ENCODE results near the gene CHST13.

CHST13 gene

GRCh38 chr3:126503701-126504100 is 20.3 kb upstream of the CHST13 start:
- no peaks in the 10 kb centered on the region for H3K9me2 ChIP-seq (replicated peaks; ENCODE audit: low read depth, low read length)
- H3K9ac ChIP-seq (ENCODE audit: low read depth, low read length, poor library complexity, severe bottlenecking), result no peak overlapping the region
- no peaks in the 10 kb centered on the region for H3K9me3 ChIP-seq (ENCODE audit: insufficient read depth, low read depth, low read length)
- no peak overlapping the region for H3K4me3 ChIP-seq (ENCODE audit: low read length, poor library complexity, severe bottlenecking)
- no peak for TF ChIP-seq EZH2phosphoT487 (IDR thresholded peaks at IDR 0.05; ENCODE audit: borderline replicate concordance)
- TF ChIP-seq CTCF (conservative IDR thresholded peaks at IDR 0.05; ENCODE audit: low read length), result no peak
- no peaks in the 10 kb centered on the region for H3K79me2 ChIP-seq (ENCODE audit: insufficient read depth, low read length)
- H3K4me2 ChIP-seq (ENCODE audit: low read depth, low read length, poor library complexity, severe bottlenecking), result no peak overlapping the region
- no peaks in the 10 kb centered on the region for H3K27me3 ChIP-seq (ENCODE audit: insufficient read depth, low read length, poor library complexity, severe bottlenecking)
- H3K4me1 ChIP-seq (ENCODE audit: insufficient read depth, low read length, poor library complexity, severe bottlenecking), result peaks cover 10% of the 10 kb centered on the region
- H2AFZ ChIP-seq (ENCODE audit: low read length), result no peak overlapping the region
- no peaks in the 10 kb centered on the region for H3F3A ChIP-seq (ENCODE audit: low read depth)
- H4K20me1 ChIP-seq (ENCODE audit: insufficient read depth, low read length, poor library complexity, severe bottlenecking), result no peaks in the 10 kb centered on the region
- no peaks in the 10 kb centered on the region for H3K36me3 ChIP-seq (ENCODE audit: insufficient read depth, low read length)

GRCh38 chr3:126507886-126508285 is 16.1 kb upstream of the CHST13 start:
- Histone ChIP-seq H3K79me2 (ENCODE audit: insufficient read depth, low read length) (no peaks in the 10 kb centered on the region), H3F3A (ENCODE audit: low read depth) (no peaks in the 10 kb centered on the region), H3K9me2 (replicated peaks; ENCODE audit: low read depth, low read length) (no peaks in the 10 kb centered on the region), H3K36me3 (ENCODE audit: insufficient read depth, low read length) (no peaks in the 10 kb centered on the region), H3K4me3 (ENCODE audit: low read length, poor library complexity, severe bottlenecking) (no peak overlapping the region), H3K9ac (ENCODE audit: low read depth, low read length, poor library complexity, severe bottlenecking) (no peak overlapping the region), H3K4me1 (ENCODE audit: insufficient read depth, low read length, poor library complexity, severe bottlenecking) (peaks cover 14% of the 10 kb centered on the region), H4K20me1 (ENCODE audit: insufficient read depth, low read length, poor library complexity, severe bottlenecking) (no peaks in the 10 kb centered on the region), H3K9me3 (ENCODE audit: insufficient read depth, low read depth, low read length) (no peaks in the 10 kb centered on the region), H3K4me2 (ENCODE audit: low read depth, low read length, poor library complexity, severe bottlenecking) (no peak overlapping the region), H3K27me3 (ENCODE audit: insufficient read depth, low read length, poor library complexity, severe bottlenecking) (no peaks in the 10 kb centered on the region), H2AFZ (ENCODE audit: low read length) (no peak overlapping the region)
- TF ChIP-seq CTCF (conservative IDR thresholded peaks at IDR 0.05; ENCODE audit: low read length) (no peak), EZH2phosphoT487 (IDR thresholded peaks at IDR 0.05; ENCODE audit: borderline replicate concordance) (no peak)

GRCh38 chr3:126508564-126508964 is 15.4 kb upstream of the CHST13 start:
- H3K9me2 ChIP-seq (replicated peaks; ENCODE audit: low read depth, low read length), result no peaks in the 10 kb centered on the region
- H3F3A ChIP-seq (ENCODE audit: low read depth), result no peaks in the 10 kb centered on the region
- no peak for TF ChIP-seq CTCF (conservative IDR thresholded peaks at IDR 0.05; ENCODE audit: low read length)
- TF ChIP-seq EZH2phosphoT487 (IDR thresholded peaks at IDR 0.05; ENCODE audit: borderline replicate concordance), result no peak

More at GRCh38 chr3:126508564-126508964, 15.4 kb upstream of the CHST13 start:
- Histone ChIP-seq H3K27me3 (ENCODE audit: insufficient read depth, low read length, poor library complexity, severe bottlenecking) (no peaks in the 10 kb centered on the region), H3K4me1 (ENCODE audit: insufficient read depth, low read length, poor library complexity, severe bottlenecking) (peaks cover 14% of the 10 kb centered on the region), H3K9ac (ENCODE audit: low read depth, low read length, poor library complexity, severe bottlenecking) (no peak overlapping the region), H3K79me2 (ENCODE audit: insufficient read depth, low read length) (no peaks in the 10 kb centered on the region), H3K36me3 (ENCODE audit: insufficient read depth, low read length) (no peaks in the 10 kb centered on the region), H3K4me2 (ENCODE audit: low read depth, low read length, poor library complexity, severe bottlenecking) (no peak overlapping the region), H2AFZ (ENCODE audit: low read length) (no peak overlapping the region), H3K9me3 (ENCODE audit: insufficient read depth, low read depth, low read length) (no peaks in the 10 kb centered on the region), H3K4me3 (ENCODE audit: low read length, poor library complexity, severe bottlenecking) (no peak overlapping the region), H4K20me1 (ENCODE audit: insufficient read depth, low read length, poor library complexity, severe bottlenecking) (no peaks in the 10 kb centered on the region)

Data from Loucy (cell line).